ENCODE data around the gene NLE1. TPM values are rescaled to one million over a fixed set of nuclear protein-coding genes. Genes with fewer than 3 reads are reported as not detected.
A peak's percentile ranks its signal among the peaks of the same experiment; 100 is the strongest.
"Not testable (repeated sequence)": the region's sequence is repeated elsewhere in the genome, so short reads cannot be mapped to it uniquely, and the experiment has no call there.

Gene NLE1
- total RNA-seq, 2 donors from 2014 or later, result 7.8 to 10.5 TPM

- intact Hi-C loops (cut with DNase I, micrococcal nuclease), result no loop called here
- no peak for DNase-seq
- ATAC-seq, result no peak
These were observed 6.8 kb downstream of the NLE1 start for GRCh38 chr17:35135322-35135721.

GRCh38 chr17:35132816-35133550 lies 9.1 kb downstream of the NLE1 start:
- intact Hi-C loops (cut with DNase I, micrococcal nuclease), result no loop called here
- DNase-seq, result no peak
- no peak for ATAC-seq

- intact Hi-C loops (cut with DNase I, micrococcal nuclease), result no loop called here
- ATAC-seq (peak; percentile 83), DNase-seq (no peak)
These were observed 10.0 kb downstream of the NLE1 start for GRCh38 chr17:35132099-35132498.

- intact Hi-C loops (cut with DNase I, micrococcal nuclease), result no loop called here
- DNase-seq, result no peak
- ATAC-seq, result no peak
These were observed 11.7 kb downstream of the NLE1 start for GRCh38 chr17:35130392-35130791.

GRCh38 chr17:35129973-35130351 lies 12.1 kb downstream of the NLE1 start:
- intact Hi-C loops (cut with DNase I, micrococcal nuclease), result no loop called here
- DNase-seq (no peak), ATAC-seq (no peak)

GRCh38 chr17:35129154-35129972 lies 12.7 kb downstream of the NLE1 start:
- intact Hi-C loops (cut with DNase I, micrococcal nuclease), result no loop called here
- ATAC-seq, result no peak
- DNase-seq, result no peak

- ATAC-seq (no peak), DNase-seq (no peak)
- intact Hi-C loops (cut with DNase I, micrococcal nuclease), result no loop called here
These were observed 14.2 kb downstream of the NLE1 start for GRCh38 chr17:35127751-35128514.

GRCh38 chr17:35121315-35121714 lies 20.8 kb downstream of the NLE1 start, which contains the start of gene FNDC8:
Gene FNDC8 (plus strand): TSS chr17:35121615. CDS start chr17:35121694, 79 bp downstream.
- intact Hi-C loops (cut with DNase I, micrococcal nuclease), result loop anchor here in 1 of 2 donors (5.0 kb wide), 1 partner anchor 579 kb away; no protein-coding TSS in a partner anchor

GRCh38 chr17:35119370-35120165 lies 22.5 kb downstream of the NLE1 start, which contains the start of gene RAD51D:
Gene RAD51D (minus strand): TSS chr17:35119860. CDS start chr17:35119613, 247 bp downstream.
- ATAC-seq, result peak; percentile 92
- intact Hi-C loops (cut with DNase I, micrococcal nuclease), result loop anchor here in 1 of 2 donors (5.0 kb wide), 1 partner anchor 577 kb away; no protein-coding TSS in a partner anchor
- peak; percentile 48 to 80 for DNase-seq

More at GRCh38 chr17:35121315-35121714, 20.8 kb downstream of the NLE1 start, which contains the start of gene FNDC8:
- DNase-seq, result no peak
- no peak for ATAC-seq

GRCh38 chr17:35117984-35118383 lies 24.1 kb downstream of the NLE1 start:
- peak; percentile 26 for ATAC-seq
- no peak for DNase-seq
- intact Hi-C loops (cut with DNase I, micrococcal nuclease), result no loop called here

- DNase-seq, result no peak
- intact Hi-C loops (cut with DNase I, micrococcal nuclease), result no loop called here
- ATAC-seq, result no peak
These were observed 25.3 kb downstream of the NLE1 start for GRCh38 chr17:35116845-35117244.

GRCh38 chr17:35110791-35111190 lies 31.3 kb downstream of the NLE1 start:
- intact Hi-C loops (cut with DNase I, micrococcal nuclease); DNase-seq; ATAC-seq: not testable (repeated sequence)

- ATAC-seq (no peak), DNase-seq (no peak)
- intact Hi-C loops (cut with DNase I, micrococcal nuclease), result no loop called here
These were observed 37.2 kb downstream of the NLE1 start for GRCh38 chr17:35104844-35105450.

- intact Hi-C loops (cut with DNase I, micrococcal nuclease), result no loop called here
- ATAC-seq (no peak), DNase-seq (no peak)
These were observed 38.8 kb downstream of the NLE1 start for GRCh38 chr17:35103271-35103670.

- DNase-seq (no peak), ATAC-seq (no peak)
- intact Hi-C loops (cut with DNase I, micrococcal nuclease), result no loop called here
These were observed 40.4 kb downstream of the NLE1 start for GRCh38 chr17:35101725-35102124.

GRCh38 chr17:35101036-35101435 lies 41.1 kb downstream of the NLE1 start:
- no peak for ATAC-seq
- DNase-seq, result no peak
- intact Hi-C loops (cut with DNase I, micrococcal nuclease), result no loop called here

- DNase-seq (no peak), ATAC-seq (no peak)
- intact Hi-C loops (cut with DNase I, micrococcal nuclease), result no loop called here
These were observed 42.2 kb downstream of the NLE1 start for GRCh38 chr17:35099908-35100307.

- no peak for DNase-seq
- intact Hi-C loops (cut with DNase I, micrococcal nuclease), result no loop called here
- no peak for ATAC-seq
These were observed 44.3 kb downstream of the NLE1 start for GRCh38 chr17:35097776-35098175.
